Measurements from ENCODE around the gene PSMB10.

GRCh38 chr16:67948015-67948414, 11.4 kb upstream of the PSMB10 start:
- no peak for TF ChIP-seq POLR2A (IDR thresholded peaks at IDR 0.05)
- no peak for TF ChIP-seq CTCF (IDR thresholded peaks at IDR 0.05 in 8 of 11, conservative IDR thresholded peaks at IDR 0.05 in 3 of 11)
- peak in 1 of 3 donors; percentile 25 for TF ChIP-seq POLR2AphosphoS5 (IDR thresholded peaks at IDR 0.05)
